ENCODE data around the gene SATL1. TPM values are rescaled to one million over a fixed set of nuclear protein-coding genes. Genes with fewer than 3 reads are reported as not detected.

Gene SATL1
- total RNA-seq, 1 experiment from 2014 or later, result not detected

DNA sequence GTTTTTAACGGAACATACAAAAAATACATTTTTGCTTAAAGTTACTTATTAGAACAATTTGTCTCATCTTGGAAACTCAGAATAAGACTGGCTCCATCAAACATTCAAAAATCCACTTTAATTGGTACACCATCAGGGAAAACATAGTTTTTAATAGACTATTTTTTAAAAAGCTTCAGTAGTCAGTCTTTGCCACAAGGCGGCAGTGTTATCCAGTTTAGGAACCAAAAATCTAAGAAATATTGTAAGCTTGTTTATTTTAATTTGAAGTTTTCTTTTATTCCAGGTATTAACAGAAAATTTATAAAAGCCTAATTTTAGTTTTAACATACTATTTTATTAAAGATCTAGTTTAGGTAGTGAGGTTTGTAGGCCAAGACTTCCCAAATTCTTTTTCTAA lies 132.2 kb downstream of the SATL1 start:
- TF ChIP-seq, protein P1, sequence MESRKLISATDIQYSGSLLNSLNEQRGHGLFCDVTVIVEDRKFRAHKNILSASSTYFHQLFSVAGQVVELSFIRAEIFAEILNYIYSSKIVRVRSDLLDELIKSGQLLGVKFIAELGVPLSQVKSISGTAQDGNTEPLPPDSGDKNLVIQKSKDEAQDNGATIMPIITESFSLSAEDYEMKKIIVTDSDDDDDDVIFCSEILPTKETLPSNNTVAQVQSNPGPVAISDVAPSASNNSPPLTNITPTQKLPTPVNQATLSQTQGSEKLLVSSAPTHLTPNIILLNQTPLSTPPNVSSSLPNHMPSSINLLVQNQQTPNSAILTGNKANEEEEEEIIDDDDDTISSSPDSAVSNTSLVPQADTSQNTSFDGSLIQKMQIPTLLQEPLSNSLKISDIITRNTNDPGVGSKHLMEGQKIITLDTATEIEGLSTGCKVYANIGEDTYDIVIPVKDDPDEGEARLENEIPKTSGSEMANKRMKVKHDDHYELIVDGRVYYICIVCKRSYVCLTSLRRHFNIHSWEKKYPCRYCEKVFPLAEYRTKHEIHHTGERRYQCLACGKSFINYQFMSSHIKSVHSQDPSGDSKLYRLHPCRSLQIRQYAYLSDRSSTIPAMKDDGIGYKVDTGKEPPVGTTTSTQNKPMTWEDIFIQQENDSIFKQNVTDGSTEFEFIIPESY (IDR thresholded peaks at IDR 0.05; ENCODE audit: extremely low read depth, insufficient replicate concordance, low read length), result no peak
- TF ChIP-seq TCF7L2 (IDR thresholded peaks at IDR 0.05; ENCODE audit: borderline replicate concordance, extremely low read depth, insufficient read depth, insufficient read length) (no peak), SP1 (IDR thresholded peaks at IDR 0.05; ENCODE audit: low read depth) (no peak), CBX3 (IDR thresholded peaks at IDR 0.05; ENCODE audit: low read depth) (no peak), ZNF274 (IDR thresholded peaks at IDR 0.05; ENCODE audit: low read depth, low read length) (no peak), RAD21 (IDR thresholded peaks at IDR 0.05; ENCODE audit: low read depth) (peak; percentile 39), EGR1 (IDR thresholded peaks at IDR 0.05; ENCODE audit: low read depth) (no peak), SRF (IDR thresholded peaks at IDR 0.05; ENCODE audit: low read depth) (no peak), POLR2A (IDR thresholded peaks at IDR 0.05; ENCODE audit: borderline replicate concordance, extremely low read depth, insufficient read depth, insufficient read length) (no peak), JUND (IDR thresholded peaks at IDR 0.05) (no peak), EZH2 (IDR thresholded peaks at IDR 0.05) (no peak), CEBPB (IDR thresholded peaks at IDR 0.05; ENCODE audit: low read depth) (no peak), ZFX (IDR thresholded peaks at IDR 0.05) (no peak)
- TF ChIP-seq, protein P2, sequence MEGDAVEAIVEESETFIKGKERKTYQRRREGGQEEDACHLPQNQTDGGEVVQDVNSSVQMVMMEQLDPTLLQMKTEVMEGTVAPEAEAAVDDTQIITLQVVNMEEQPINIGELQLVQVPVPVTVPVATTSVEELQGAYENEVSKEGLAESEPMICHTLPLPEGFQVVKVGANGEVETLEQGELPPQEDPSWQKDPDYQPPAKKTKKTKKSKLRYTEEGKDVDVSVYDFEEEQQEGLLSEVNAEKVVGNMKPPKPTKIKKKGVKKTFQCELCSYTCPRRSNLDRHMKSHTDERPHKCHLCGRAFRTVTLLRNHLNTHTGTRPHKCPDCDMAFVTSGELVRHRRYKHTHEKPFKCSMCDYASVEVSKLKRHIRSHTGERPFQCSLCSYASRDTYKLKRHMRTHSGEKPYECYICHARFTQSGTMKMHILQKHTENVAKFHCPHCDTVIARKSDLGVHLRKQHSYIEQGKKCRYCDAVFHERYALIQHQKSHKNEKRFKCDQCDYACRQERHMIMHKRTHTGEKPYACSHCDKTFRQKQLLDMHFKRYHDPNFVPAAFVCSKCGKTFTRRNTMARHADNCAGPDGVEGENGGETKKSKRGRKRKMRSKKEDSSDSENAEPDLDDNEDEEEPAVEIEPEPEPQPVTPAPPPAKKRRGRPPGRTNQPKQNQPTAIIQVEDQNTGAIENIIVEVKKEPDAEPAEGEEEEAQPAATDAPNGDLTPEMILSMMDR (IDR thresholded peaks at IDR 0.05 in 2 of 3, conservative IDR thresholded peaks at IDR 0.05 in 1 of 3; ENCODE audit: borderline replicate concordance in 1 of 3, insufficient read depth in 1 of 3, low read depth in 2 of 3, low read length in 2 of 3), result peak; percentile 26 to 60 (median 40); a peak in 5 of 6 replicates
- TF ChIP-seq, protein P3, sequence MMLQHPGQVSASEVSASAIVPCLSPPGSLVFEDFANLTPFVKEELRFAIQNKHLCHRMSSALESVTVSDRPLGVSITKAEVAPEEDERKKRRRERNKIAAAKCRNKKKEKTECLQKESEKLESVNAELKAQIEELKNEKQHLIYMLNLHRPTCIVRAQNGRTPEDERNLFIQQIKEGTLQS (IDR thresholded peaks at IDR 0.05), result no peak
- no TSS peak for BruUV-seq (replicated peaks)
- Histone ChIP-seq H3K27ac (ENCODE audit: low read depth, low read length) (no peak overlapping the region), H2AFZ (ENCODE audit: low read depth, low read length, poor library complexity, severe bottlenecking) (no peak overlapping the region), H3K9me2 (ENCODE audit: insufficient read depth) (no peaks in the 10 kb centered on the region), H4K20me1 (ENCODE audit: insufficient read depth) (no peaks in the 10 kb centered on the region), H3K4me3 (replicated peaks in 1 of 2; ENCODE audit: low read depth in 1 of 2, low read length in 2 of 2) (no peak overlapping the region), H3K79me2 (ENCODE audit: insufficient read depth, low read length) (no peaks in the 10 kb centered on the region), H3K9me3 (ENCODE audit: control insufficient read depth in 1 of 2, insufficient read depth in 1 of 2, low read depth in 1 of 2, low read length in 2 of 2) (no peaks in the 10 kb centered on the region), H3K4me1 (ENCODE audit: control insufficient read depth in 1 of 2, insufficient read depth in 2 of 2, low read length in 2 of 2) (no peaks in the 10 kb centered on the region), H3K27me3 (ENCODE audit: insufficient read depth, low read length) (no peaks in the 10 kb centered on the region), H3K36me3 (ENCODE audit: control insufficient read depth in 1 of 2, insufficient read depth in 2 of 2, low read length in 2 of 2) (no peaks in the 10 kb centered on the region), H3K4me2 (ENCODE audit: low read length) (no peak overlapping the region), H3K9ac (ENCODE audit: low read length) (no peak overlapping the region)
- intact Hi-C loops (cut with micrococcal nuclease), result loop anchor here (2.0 kb wide), 1 partner anchor 433 kb away; no protein-coding TSS in a partner anchor
- ChIA-PET CTCF (interaction anchor here (0.9 to 1.0 kb wide), 2 partner anchors 427 to 431 kb away, joined by 3 read pairs; no protein-coding TSS in a partner anchor), POLR2A (no interaction called here), RAD21 (ENCODE audit: low non-redundant PET in 1 of 2, low total read pairs in 2 of 2, uncharacterized antibody in 2 of 2, unreplicated experiment in 2 of 2) (no interaction called here)
- DNase-seq (ENCODE audit: low read depth, low spot score), result no peak
- no peak for ATAC-seq

Data from HCT116 (cell line).